ENCODE data around the gene STARD13. TPM values are rescaled to one million over a fixed set of nuclear protein-coding genes. Genes with fewer than 3 reads are reported as not detected.

STARD13 gene
- polyA plus RNA-seq, 3 donors, result 20.5 to 26.8 (median 23.1) TPM

GRCh38 chr13:33053397-33054066 lies 232.0 kb downstream of the STARD13 start:
- DNase-seq, result no peak

Data from renal pelvis (tissue), 4 donors.